Superior temporal gyrus (tissue), 1 donor: ENCODE data around the gene ZAR1L.
A peak's percentile ranks its signal among the peaks of the same experiment; 100 is the strongest.
"Not testable (repeated sequence)": the region's sequence is repeated elsewhere in the genome, so short reads cannot be mapped to it uniquely, and the experiment has no call there.

Source experiments
- DNase-seq: peaks from one replicate; pipeline ENCODE4 v3.0.0-alpha.2; 2016; ENCODE audit errors: extremely low spot score

The ZAR1L gene, protein sequence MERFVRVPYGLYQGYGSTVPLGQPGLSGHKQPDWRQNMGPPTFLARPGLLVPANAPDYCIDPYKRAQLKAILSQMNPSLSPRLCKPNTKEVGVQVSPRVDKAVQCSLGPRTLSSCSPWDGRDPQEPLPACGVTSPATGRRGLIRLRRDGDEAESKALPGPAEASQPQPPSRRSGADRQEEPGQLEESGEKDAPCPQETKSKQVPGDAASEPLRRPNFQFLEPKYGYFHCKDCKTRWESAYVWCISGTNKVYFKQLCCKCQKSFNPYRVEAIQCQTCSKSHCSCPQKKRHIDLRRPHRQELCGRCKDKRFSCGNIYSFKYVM

DNA sequence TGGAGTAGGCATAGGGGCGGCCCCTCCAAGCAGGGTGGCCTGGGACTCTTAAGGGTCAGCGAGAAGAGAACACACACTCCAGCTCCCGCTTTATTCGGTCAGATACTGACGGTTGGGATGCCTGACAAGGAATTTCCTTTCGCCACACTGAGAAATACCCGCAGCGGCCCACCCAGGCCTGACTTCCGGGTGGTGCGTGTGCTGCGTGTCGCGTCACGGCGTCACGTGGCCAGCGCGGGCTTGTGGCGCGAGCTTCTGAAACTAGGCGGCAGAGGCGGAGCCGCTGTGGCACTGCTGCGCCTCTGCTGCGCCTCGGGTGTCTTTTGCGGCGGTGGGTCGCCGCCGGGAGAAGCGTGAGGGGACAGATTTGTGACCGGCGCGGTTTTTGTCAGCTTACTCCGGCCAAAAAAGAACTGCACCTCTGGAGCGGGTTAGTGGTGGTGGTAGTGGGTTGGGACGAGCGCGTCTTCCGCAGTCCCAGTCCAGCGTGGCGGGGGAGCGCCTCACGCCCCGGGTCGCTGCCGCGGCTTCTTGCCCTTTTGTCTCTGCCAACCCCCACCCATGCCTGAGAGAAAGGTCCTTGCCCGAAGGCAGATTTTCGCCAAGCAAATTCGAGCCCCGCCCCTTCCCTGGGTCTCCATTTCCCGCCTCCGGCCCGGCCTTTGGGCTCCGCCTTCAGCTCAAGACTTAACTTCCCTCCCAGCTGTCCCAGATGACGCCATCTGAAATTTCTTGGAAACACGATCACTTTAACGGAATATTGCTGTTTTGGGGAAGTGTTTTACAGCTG, at the start of gene ZAR1L, which contains the start of gene BRCA2:
ZAR1L (minus strand) TSS at position 126 of the 790 bp plus-strand sequence. CDS start 3,438 bp downstream, outside the sequence.
BRCA2 (plus strand) TSS at position 271 of the 790 bp plus-strand sequence. CDS start 953 bp downstream, outside the sequence.
- DNase-seq, result peak; percentile 91

DNA sequence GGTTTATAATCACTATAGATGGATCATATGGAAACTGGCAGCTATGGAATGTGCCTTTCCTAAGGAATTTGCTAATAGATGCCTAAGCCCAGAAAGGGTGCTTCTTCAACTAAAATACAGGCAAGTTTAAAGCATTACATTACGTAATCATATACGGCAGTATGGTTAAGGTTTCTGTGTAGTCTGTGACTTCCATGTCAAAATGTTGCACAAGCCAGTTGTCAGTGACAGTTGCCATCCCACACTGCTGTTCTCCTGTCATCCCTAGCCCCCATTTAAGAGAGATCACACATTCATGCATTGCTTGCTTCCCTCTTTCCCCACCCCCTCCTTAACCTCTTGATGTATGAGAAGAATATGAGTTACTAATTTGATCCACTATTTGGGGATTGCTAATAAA, 47.4 kb upstream of the ZAR1L start:
- no peak for DNase-seq

DNA sequence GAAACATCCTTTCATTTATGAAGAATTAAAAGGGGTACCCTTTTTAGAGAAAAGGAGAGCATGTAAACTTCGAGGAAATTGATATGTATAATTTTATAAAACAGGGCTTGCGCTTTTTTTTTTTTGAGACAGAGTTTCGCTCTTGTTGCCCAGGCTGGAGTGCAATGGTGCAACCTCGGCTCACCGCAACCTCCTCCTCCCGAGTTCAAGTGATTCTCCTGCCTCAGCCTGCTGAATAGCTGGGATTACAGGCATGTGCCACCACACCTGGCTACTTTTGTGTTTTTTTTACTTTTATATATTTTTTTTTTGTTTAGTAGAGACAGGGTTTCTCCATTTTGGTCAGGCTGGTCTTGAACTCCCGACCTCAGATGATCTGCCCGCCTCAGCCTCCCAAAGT, 40.8 kb upstream of the ZAR1L start:
- DNase-seq, result not testable (repeated sequence)

DNA sequence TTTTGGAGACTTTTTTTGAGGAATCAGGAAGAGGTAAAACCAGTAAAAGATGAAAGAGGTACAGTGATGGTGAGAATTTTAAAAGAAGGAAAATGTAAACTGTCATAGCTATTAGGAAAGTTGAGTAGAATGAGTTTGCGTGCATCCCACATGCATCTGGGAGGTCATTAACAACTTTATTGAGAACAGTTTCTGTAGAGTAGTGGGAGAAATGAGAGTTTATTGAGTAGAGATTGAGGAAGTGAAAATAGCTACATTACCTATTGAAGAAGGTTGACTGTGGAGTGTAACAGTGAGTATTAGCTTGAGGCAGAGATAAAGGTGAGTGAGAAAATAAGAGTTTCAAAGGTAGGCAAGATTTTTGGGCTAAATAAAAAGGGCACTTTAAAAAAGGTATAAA, 38.9 kb upstream of the ZAR1L start:
- DNase-seq, result no peak

DNA sequence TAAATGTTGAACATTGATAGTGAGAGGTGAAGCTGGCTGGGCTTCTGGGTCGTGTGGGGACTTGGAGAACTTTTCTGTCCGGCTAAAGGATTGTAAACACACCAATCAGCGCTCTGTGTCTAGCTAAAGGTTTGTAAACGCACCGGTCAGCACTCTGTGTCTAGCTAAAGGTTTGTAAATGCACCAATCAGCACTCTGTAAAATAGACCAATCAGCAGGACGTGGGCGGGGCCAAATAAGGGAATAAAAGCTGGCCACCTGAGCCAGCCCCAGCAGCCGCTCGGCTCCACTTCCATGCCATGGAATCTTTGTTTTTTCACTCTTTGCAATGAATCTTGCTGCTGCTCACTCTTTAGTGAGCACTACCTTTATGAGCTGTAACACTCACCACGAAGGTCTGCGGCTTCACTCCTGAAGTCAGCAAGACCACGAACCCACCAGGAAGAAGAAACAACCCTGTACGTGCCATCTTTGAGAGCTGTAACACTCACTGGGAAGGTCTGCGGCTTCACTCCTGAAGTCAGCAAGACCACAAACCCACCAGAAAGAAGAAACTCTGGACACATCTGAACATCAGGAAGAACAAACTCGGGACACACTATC, 35.8 kb upstream of the ZAR1L start:
- not testable (repeated sequence) for DNase-seq

DNA sequence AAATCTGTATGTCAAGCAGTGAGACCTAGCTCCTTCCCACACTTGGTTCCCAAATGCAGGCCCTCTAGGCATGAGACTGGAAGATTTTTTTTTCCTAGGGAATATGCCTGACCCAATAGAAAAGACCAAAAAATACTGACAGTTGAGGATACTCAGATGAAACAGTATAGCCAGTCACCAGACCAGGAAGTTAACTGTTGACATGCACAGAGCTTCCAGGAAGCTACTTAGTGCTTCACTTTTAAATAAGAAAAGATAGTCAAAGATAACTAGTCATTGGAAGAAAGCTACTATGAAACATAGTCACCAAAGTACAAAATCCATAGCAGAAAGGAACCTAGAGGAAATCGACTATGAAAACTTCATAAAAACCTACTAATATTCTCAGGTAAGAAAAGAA, 32.5 kb upstream of the ZAR1L start:
- DNase-seq, result no peak

DNA sequence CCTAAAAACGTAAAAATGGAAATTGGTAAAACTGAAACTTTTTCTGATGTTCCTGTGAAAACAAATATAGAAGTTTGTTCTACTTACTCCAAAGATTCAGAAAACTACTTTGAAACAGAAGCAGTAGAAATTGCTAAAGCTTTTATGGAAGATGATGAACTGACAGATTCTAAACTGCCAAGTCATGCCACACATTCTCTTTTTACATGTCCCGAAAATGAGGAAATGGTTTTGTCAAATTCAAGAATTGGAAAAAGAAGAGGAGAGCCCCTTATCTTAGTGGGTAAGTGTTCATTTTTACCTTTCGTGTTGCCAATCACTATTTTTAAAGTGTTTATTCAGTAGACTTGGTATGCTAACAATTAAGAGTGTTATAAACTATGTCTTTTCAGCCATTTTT, 25.8 kb upstream of the ZAR1L start:
- DNase-seq, result no peak

DNA sequence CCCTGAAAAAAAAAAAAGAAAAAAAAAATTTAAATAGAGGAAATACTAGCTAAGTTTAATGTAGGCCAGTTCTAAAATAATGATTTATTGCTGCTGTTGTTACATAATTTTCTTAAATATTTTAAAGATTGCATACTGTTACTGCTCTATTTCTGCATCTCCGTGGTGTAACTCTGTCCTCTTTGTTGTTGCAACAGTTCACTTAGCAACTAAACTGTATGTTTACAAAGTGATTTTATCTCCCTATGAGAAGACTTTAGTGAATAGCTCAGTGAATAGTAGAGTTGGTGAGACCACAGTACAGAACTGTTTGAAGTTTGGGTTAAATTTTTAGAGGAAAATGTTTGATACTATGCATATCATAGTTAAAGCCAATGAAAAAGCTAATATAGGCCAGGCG, 19.5 kb upstream of the ZAR1L start:
- no peak for DNase-seq

DNA sequence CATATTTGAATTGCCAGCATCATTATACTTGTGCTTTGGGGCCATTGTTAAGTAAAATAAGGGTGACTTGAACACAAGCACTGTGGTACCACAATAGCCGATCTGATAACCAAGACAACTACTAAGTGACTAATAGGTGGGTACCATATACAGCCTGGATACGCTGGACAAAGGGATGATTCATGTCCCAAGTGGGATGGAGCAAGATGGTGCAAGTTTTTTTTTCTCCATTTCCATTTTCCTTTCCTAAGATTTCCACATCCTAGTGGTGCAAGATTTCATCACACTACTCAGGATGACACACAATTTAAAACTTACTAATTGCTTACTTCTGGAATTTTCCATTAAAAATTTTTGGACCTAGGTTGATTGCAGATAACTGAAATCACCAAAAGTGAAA, 15.3 kb upstream of the ZAR1L start:
- no peak for DNase-seq

DNA sequence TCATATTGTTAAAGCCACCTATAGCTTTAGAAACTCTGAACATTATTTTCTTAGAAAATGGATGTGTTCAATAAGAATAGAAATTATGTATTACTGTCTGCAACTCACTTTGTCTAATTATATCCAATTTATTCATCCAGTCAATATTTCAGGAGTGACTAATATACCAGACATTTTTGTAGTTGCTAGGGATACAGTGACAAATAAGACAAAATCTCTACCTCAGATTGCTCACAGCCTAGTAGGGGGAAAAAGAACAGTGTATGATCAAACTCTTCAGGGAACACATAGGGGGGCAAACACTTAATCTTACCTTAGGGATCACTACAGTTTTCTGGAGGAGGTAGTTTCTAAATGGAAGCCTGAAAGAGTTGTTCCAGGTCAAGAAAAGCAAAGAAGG, 8.7 kb upstream of the ZAR1L start:
- no peak for DNase-seq

DNA sequence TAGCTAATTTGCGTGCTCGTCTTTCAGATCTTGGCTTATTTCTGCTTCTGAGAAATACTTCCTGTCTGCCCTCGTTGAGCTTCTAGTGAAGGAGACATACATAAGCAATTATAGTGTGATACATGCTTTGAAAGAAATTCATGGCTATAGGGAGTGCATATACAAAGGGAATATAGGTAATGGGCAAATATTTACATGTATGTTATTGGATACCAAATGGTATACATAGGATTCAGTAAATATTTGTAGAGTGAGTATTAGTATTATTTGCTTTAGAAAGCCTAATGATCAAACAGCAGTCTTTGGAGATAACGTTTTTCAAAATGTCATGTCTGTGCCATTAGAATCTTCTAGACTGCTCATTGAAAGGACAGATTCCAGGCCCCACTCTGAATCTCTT, 5.4 kb upstream of the ZAR1L start:
- no peak for DNase-seq

DNA sequence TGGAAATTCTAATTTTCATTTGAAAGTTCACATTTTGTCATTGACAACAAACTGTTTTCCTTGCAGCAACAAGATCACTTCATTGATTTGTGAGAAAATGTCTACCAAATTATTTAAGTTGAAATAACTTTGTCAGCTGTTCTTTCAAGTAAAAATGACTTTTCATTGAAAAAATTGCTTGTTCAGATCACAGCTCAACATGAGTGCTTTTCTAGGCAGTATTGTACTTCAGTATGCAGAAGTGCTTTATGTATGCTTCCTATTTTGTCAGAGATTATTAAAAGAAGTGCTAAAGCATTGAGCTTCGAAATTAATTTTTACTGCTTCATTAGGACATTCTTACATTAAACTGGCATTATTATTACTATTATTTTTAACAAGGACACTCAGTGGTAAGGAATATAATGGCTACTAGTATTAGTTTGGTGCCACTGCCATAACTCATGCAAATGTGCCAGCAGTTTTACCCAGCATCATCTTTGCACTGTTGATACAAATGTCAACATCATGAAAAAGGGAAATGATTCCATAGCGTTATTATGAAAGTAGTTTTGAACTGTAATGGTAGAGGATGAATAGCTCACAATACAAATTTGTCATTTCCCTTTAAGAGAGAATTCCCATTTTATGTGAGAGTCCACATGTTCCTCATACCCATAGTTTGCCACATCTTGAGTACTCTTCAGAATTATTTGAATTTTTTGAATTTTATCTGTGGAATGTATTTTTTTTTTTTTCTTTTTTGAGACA, 2.7 kb upstream of the ZAR1L start:
- DNase-seq, result no peak

DNA sequence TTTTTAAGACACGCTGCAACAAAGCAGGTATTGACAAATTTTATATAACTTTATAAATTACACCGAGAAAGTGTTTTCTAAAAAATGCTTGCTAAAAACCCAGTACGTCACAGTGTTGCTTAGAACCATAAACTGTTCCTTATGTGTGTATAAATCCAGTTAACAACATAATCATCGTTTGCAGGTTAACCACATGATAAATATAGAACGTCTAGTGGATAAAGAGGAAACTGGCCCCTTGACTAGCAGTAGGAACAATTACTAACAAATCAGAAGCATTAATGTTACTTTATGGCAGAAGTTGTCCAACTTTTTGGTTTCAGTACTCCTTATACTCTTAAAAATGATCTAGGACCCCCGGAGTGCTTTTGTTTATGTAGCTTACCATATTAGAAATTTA, 1.3 kb upstream of the ZAR1L start:
- no peak for DNase-seq

DNA sequence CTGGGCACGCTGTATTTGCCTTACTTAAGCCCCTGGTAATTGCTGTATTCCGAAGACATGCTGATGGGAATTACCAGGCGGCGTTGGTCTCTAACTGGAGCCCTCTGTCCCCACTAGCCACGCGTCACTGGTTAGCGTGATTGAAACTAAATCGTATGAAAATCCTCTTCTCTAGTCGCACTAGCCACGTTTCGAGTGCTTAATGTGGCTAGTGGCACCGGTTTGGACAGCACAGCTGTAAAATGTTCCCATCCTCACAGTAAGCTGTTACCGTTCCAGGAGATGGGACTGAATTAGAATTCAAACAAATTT, 821 bp upstream of the ZAR1L start:
- no peak for DNase-seq

DNA sequence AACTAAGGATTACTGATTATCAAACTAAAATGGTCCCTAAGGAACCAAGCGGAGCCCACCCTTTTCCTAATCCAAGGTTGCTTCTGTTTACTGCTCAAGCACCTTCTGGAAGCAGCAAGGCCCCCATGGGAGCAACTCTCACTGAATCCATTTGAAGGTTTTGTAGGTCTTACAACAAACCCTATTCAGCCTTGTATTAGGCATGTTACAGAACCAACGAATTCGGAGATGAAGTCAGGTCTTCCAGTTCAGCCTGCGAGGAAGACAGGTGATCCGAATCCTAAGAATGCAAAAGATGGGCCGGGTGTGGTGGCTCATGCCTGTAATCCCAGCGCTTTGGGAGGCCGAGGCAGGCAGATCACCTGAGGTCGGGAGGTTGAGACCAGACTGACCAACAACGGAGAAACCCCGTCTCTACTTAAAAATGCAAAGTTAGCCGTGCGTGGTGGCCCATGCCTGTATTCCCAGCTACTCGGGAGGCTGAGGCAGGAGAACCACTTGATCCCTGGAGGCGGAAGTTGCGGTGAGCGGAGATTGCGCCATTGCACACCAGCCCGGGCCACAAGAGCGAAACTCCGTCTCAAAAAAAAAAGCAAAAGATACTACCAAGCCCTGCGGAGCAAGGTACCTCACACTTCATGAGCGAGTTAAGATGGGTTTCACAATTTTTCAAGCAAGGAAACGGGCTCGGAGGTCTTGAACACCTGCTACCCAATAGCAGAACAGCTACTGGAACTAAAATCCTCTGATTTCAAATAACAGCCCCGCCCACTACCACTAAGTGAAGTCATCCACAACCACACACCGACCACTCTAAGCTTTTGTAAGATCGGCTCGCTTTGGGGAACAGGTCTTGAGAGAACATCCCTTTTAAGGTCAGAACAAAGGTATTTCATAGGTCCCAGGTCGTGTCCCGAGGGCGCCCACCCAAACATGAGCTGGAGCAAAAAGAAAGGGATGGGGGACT, 609 bp downstream of the ZAR1L start:
- DNase-seq, result peak; percentile 38

DNA sequence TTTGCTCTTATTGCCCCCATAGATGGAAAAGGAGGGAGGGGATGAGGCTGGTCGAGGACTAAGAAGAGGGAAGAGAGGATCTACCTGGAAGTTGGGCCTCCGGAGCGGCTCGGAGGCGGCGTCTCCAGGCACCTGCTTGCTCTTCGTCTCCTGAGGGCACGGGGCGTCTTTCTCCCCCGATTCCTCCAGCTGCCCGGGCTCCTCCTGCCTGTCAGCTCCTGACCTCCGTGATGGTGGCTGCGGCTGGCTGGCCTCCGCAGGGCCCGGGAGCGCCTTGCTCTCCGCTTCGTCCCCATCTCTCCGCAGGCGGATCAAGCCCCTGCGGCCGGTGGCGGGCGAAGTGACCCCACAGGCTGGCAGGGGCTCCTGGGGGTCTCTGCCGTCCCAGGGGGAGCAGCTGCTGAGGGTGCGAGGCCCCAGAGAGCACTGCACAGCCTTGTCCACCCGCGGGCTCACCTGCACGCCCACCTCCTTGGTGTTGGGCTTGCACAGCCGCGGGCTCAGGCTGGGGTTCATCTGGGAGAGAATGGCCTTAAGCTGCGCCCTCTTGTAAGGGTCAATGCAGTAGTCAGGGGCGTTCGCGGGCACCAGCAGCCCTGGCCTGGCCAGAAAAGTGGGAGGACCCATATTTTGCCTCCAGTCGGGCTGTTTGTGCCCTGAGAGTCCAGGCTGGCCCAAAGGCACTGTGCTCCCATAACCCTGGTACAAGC, 3.8 kb downstream of the ZAR1L start:
- no peak for DNase-seq

DNA sequence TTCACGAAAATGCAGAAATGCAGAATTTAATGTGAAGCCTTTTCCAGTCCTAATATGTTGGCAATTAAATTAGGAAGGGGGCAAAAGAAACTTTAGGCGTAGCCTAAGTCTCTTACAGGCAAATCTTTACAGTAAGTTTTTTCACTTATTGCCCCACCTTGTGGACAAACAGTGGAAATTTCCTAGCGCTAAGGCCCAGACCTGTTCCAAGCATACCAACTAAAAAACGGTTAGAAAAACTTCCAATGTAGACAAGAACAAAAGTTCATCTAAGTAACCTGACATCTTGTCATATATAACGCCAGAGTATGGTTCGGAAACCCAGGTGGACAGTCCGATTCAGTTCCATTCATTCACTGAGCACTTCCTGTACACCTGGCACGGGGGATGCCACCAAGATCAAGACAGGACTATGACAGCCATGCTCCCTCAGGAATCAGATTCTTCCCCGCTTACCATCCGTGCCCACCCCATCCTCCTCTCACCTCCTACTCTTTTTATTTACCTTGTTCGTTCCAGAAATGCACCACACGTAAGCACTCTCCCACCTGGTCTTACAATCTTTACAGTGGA, 4.9 kb downstream of the ZAR1L start:
- peak; percentile 81 for DNase-seq

DNA sequence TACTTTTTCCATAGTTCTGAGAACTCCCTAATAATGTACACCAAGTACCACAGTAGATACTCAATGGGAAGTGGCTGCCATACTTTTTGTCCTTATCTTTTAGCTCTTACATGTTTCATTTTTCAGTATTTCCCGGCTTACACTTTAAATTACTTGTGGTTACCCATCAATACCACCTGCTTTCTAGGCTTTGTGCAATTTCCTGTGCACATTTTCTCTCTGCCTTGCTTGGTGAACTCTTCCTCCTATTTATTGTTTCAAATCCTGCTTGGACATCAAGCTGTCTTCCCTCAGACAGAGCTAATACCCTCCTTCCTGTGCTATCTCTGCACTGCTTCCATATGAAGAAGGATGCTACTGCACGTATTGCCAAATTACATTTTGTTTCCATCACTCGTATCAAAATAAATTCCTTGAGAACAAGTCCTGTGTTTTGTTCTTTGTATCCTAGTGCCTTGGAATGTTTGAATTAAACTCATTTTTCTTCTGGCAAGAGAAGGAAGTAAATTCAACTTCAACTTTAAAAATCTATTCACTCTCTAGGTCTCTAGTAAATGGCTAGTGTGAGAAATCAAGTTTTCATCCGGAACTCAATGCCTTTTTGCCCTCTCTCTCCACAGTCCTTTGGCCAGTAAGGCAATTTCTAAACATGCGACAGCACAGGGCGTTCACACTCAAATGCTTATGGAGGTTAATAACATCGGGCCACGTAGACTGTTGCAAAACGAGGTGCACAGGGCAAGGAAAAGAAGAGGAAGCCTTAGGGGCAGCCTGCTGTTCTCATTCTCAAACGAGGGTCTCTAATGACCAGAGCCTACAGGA, 5.6 kb downstream of the ZAR1L start:
- DNase-seq, result no peak

DNA sequence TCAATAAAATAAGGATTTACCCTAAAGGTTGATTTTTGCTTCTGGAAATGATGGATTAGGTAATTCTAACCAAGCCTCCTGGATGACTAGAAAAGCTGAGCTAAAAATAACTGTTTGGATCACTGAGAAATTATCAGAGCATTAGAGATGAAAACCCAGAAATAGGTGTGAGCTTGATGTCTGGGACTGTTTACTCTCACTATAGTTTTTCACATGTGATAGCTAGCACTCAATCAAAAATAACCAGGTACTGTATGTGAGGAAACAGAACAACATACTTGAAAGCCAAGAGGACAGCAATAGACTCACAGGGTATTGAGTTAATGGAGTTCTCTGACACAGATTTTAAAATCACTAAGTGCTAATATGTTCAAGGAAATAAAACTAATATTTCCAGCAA, 9.5 kb downstream of the ZAR1L start:
- no peak for DNase-seq
